Mammary epithelial cell (primary cell): ENCODE measurements around the gene CLNK.

ENCODE experiments used
- CTCF ChIP-seq, 2 donors: IDR thresholded peaks in 1 of 2; conservative IDR thresholded peaks in 1 of 2; 2 replicates each; pipeline ENCODE4 v1.5.1; 2011 to 2012; ENCODE audit warnings: inconsistent platforms in 2 of 2, low read length in 2 of 2, mild to moderate bottlenecking in 2 of 2, control low read depth in 1 of 2, low read depth in 1 of 2; ENCODE audit not compliant: insufficient read depth in 1 of 2; ENCODE audit errors: extremely low read depth in 1 of 2
- EZH2 ChIP-seq: IDR thresholded peaks from 2 replicates; pipeline ENCODE4 v1.6.1; 2012; ENCODE audit warnings: low read length, inconsistent platforms, borderline replicate concordance

- TF ChIP-seq CTCF (conservative IDR thresholded peaks at IDR 0.05 in 1 of 2, IDR thresholded peaks at IDR 0.05 in 1 of 2; ENCODE audit: extremely low read depth in 1 of 2, insufficient read depth in 1 of 2, low read depth in 1 of 2, low read length in 2 of 2): no peak
- TF ChIP-seq EZH2: no peak
Observed at GRCh38 chr4:10721616-10722015, 37.0 kb upstream of the CLNK start.
